ENCODE measurements around the gene FSD1L. TPM values are rescaled to one million over a fixed set of nuclear protein-coding genes. Genes with fewer than 3 reads are reported as not detected.

FSD1L gene
- total RNA-seq, 1 experiment from 2014 or later: 5.6 TPM

DNA sequence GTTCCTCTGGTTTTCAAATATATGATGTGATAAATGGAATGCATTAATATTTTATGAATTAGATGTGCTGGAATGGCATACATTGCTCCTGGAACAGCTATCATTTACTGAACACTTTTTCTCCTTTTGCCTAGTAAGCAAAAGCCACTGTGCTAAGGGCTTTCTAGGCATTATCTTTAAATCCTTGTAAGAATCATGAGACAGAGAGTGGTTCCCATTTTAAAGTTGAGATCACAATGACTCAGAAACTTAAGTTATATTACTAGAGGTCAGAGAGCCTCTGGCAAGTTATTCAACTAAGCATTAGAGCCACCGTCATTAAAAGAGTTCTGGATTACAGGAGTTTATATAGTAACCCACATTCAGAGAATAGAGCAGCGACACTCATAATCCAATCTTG, 26.7 kb upstream of the FSD1L start:
- POLR2A ChIA-PET (ENCODE audit: unreplicated experiment): no interaction called here
- no peak for DNase-seq

GRCh38 chr9:105421864-105422263, 26.0 kb upstream of the FSD1L start:
- intact Hi-C loops (cut with micrococcal nuclease; ENCODE audit: unreplicated experiment): no loop called here
- Histone ChIP-seq H3K4me3 (no peak overlapping the region), H3K79me2 (ENCODE audit: low read depth) (no peaks in the 10 kb centered on the region), H4K20me1 (ENCODE audit: insufficient read depth) (peaks cover 4% of the 10 kb centered on the region; the same call in 1 of the 2 replicates), H3K4me2 (no peak overlapping the region), H3K27me3 (ENCODE audit: insufficient read depth, low read depth) (no peaks in the 10 kb centered on the region), H3K9me3 (ENCODE audit: insufficient read depth, low read depth) (no peaks in the 10 kb centered on the region), H2AFZ (no peak overlapping the region), H3K27ac (no peak overlapping the region), H3F3A (ENCODE audit: insufficient read depth, low read depth) (no peaks in the 10 kb centered on the region), H3K36me3 (ENCODE audit: low read depth) (no peaks in the 10 kb centered on the region), H3K9me2 (ENCODE audit: insufficient read depth) (no peaks in the 10 kb centered on the region), H3K4me1 (replicated peaks; ENCODE audit: insufficient read depth) (no peaks in the 10 kb centered on the region)
- TF ChIP-seq EZH2 (IDR thresholded peaks at IDR 0.05; ENCODE audit: low read depth): no peak
- TF ChIP-seq, protein P1, sequence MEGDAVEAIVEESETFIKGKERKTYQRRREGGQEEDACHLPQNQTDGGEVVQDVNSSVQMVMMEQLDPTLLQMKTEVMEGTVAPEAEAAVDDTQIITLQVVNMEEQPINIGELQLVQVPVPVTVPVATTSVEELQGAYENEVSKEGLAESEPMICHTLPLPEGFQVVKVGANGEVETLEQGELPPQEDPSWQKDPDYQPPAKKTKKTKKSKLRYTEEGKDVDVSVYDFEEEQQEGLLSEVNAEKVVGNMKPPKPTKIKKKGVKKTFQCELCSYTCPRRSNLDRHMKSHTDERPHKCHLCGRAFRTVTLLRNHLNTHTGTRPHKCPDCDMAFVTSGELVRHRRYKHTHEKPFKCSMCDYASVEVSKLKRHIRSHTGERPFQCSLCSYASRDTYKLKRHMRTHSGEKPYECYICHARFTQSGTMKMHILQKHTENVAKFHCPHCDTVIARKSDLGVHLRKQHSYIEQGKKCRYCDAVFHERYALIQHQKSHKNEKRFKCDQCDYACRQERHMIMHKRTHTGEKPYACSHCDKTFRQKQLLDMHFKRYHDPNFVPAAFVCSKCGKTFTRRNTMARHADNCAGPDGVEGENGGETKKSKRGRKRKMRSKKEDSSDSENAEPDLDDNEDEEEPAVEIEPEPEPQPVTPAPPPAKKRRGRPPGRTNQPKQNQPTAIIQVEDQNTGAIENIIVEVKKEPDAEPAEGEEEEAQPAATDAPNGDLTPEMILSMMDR (conservative IDR thresholded peaks at IDR 0.05): no peak
- POLR2A ChIA-PET (ENCODE audit: unreplicated experiment): no interaction called here
- CTCF ChIA-PET: no interaction called here
- BruUV-seq (replicated peaks): no TSS peak
- no peak for DNase-seq

More for the DNA sequence above, 26.7 kb upstream of the FSD1L start:
- no TSS peak for BruUV-seq (replicated peaks)
- no peak overlapping the region for H2AFZ ChIP-seq
- H3K27ac ChIP-seq: no peak overlapping the region
- peaks cover 4% of the 10 kb centered on the region; the same call in 1 of the 2 replicates for H4K20me1 ChIP-seq (ENCODE audit: insufficient read depth)
- no peaks in the 10 kb centered on the region for H3K9me3 ChIP-seq (ENCODE audit: insufficient read depth, low read depth)
- H3K79me2 ChIP-seq (ENCODE audit: low read depth): no peaks in the 10 kb centered on the region
- no peak overlapping the region for H3K4me2 ChIP-seq
- H3F3A ChIP-seq (ENCODE audit: insufficient read depth, low read depth): no peaks in the 10 kb centered on the region
- H3K27me3 ChIP-seq (ENCODE audit: insufficient read depth, low read depth): no peaks in the 10 kb centered on the region
- no peaks in the 10 kb centered on the region for H3K9me2 ChIP-seq (ENCODE audit: insufficient read depth)
- no peaks in the 10 kb centered on the region for H3K36me3 ChIP-seq (ENCODE audit: low read depth)
- CTCF ChIA-PET: no interaction called here
- TF ChIP-seq, protein P1 (conservative IDR thresholded peaks at IDR 0.05): no peak
- no peak for TF ChIP-seq EZH2 (IDR thresholded peaks at IDR 0.05; ENCODE audit: low read depth)
- H3K4me3 ChIP-seq: no peak overlapping the region
- intact Hi-C loops (cut with micrococcal nuclease; ENCODE audit: unreplicated experiment): no loop called here
- H3K4me1 ChIP-seq (replicated peaks; ENCODE audit: insufficient read depth): no peaks in the 10 kb centered on the region

DNA sequence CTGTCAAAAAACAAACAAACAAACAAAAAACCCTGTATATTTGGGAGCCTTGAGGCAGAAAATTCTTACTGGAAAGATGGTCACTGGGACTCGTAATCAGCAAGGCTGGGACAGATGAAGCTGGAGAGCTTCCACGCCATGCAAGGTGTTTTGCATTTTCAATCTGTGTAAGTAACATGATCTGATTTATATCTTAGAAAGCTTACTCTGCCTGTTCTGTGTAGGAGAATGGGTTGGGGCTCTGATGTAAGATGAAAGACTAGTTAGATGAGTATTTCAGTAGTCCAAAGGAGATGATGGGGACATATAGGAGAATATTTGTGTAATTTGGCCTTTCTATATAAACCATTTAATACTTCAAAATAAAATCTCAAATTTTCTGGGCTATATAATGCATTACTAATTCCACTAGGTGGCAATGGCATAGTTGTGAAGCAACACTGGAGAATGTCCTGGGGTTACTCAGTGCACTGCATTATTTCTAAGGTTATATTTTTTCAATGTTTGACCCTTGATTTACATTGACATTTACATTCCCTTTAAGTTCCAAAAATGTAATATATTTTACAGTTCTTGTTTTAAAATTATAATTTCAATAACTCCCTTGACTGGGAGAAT, 21.9 kb upstream of the FSD1L start:
- Histone ChIP-seq H3K27ac (no peak overlapping the region), H3K9me3 (ENCODE audit: insufficient read depth, low read depth) (no peaks in the 10 kb centered on the region), H4K20me1 (ENCODE audit: insufficient read depth) (peaks cover 3% of the 10 kb centered on the region; the same call in 1 of the 2 replicates), H2AFZ (no peak overlapping the region), H3K4me3 (no peak overlapping the region), H3K4me2 (no peak overlapping the region), H3K27me3 (ENCODE audit: insufficient read depth, low read depth) (no peaks in the 10 kb centered on the region), H3K4me1 (replicated peaks; ENCODE audit: insufficient read depth) (no peaks in the 10 kb centered on the region), H3K36me3 (ENCODE audit: low read depth) (no peaks in the 10 kb centered on the region), H3K79me2 (ENCODE audit: low read depth) (no peaks in the 10 kb centered on the region), H3F3A (ENCODE audit: insufficient read depth, low read depth) (no peaks in the 10 kb centered on the region), H3K9me2 (ENCODE audit: insufficient read depth) (no peaks in the 10 kb centered on the region)
- ChIA-PET POLR2A (ENCODE audit: unreplicated experiment) (no interaction called here), CTCF (no interaction called here)
- no peak for DNase-seq
- intact Hi-C loops (cut with micrococcal nuclease; ENCODE audit: unreplicated experiment): loop anchor here (2.0 kb wide), 1 partner anchor 293 kb away; no protein-coding TSS in a partner anchor
- BruUV-seq (replicated peaks): no TSS peak
- no peak for TF ChIP-seq EZH2 (IDR thresholded peaks at IDR 0.05; ENCODE audit: low read depth)
- TF ChIP-seq, protein P1 (conservative IDR thresholded peaks at IDR 0.05): peak; percentile 70

All from PC-9 (cell line).